GM21786 (cell line): ENCODE results near the gene RPLP1.
"Not testable (repeated sequence)": the region's sequence is repeated elsewhere in the genome, so short reads cannot be mapped to it uniquely, and the experiment has no call there.

Experiments used
- ATAC-seq: cut with Tn5 transposase; IDR thresholded peaks from one replicate; pipeline ENCODE4 v1.9.1; 2021; ENCODE audit not compliant: unreplicated experiment

The RPLP1 gene

GRCh38 chr15:69436951-69437350 is 15.7 kb upstream of the RPLP1 start:
- ATAC-seq = no peak

- no peak for ATAC-seq
Observed at GRCh38 chr15:69439623-69440022, 13.0 kb upstream of the RPLP1 start.

- ATAC-seq = peak; percentile 60
Observed at GRCh38 chr15:69443032-69443611, 9.5 kb upstream of the RPLP1 start.

GRCh38 chr15:69444686-69445085 is 7.9 kb upstream of the RPLP1 start:
- no peak for ATAC-seq

- ATAC-seq = no peak
Observed at GRCh38 chr15:69446953-69447352, 5.7 kb upstream of the RPLP1 start.

GRCh38 chr15:69450221-69450620 is 2.4 kb upstream of the RPLP1 start:
- not testable (repeated sequence) for ATAC-seq

GRCh38 chr15:69450968-69451695 is 1.5 kb upstream of the RPLP1 start:
- no peak for ATAC-seq

- ATAC-seq = peak; percentile 21
Observed at GRCh38 chr15:69451951-69452691, 497 bp upstream of the RPLP1 start.

GRCh38 chr15:69454953-69455352 is 2.3 kb downstream of the RPLP1 start:
- ATAC-seq = no peak

GRCh38 chr15:69456208-69457166 is 3.9 kb downstream of the RPLP1 start:
- no peak for ATAC-seq

GRCh38 chr15:69457304-69458280 is 5.0 kb downstream of the RPLP1 start:
- no peak for ATAC-seq

- no peak for ATAC-seq
Observed at GRCh38 chr15:69459066-69459465, 6.4 kb downstream of the RPLP1 start.

GRCh38 chr15:69460481-69460880 is 7.9 kb downstream of the RPLP1 start:
- no peak for ATAC-seq

- ATAC-seq = no peak
Observed at GRCh38 chr15:69462030-69462492, 9.4 kb downstream of the RPLP1 start.

GRCh38 chr15:69462493-69463181 is 10.0 kb downstream of the RPLP1 start:
- peak; percentile 86 for ATAC-seq

- no peak for ATAC-seq
Observed at GRCh38 chr15:69463182-69463756, 10.7 kb downstream of the RPLP1 start.

GRCh38 chr15:69465253-69465652 is 12.6 kb downstream of the RPLP1 start:
- ATAC-seq = no peak

- no peak for ATAC-seq
Observed at GRCh38 chr15:69466733-69467132, 14.1 kb downstream of the RPLP1 start.

GRCh38 chr15:69467636-69468035 is 15.0 kb downstream of the RPLP1 start:
- ATAC-seq = no peak
